Measurements from ENCODE around the gene SHC4. TPM values are rescaled to one million over a fixed set of nuclear protein-coding genes. Genes with fewer than 3 reads are reported as not detected.
"Not testable (repeated sequence)": the region's sequence is repeated elsewhere in the genome, so short reads cannot be mapped to it uniquely, and the experiment has no call there.

The SHC4 gene
- total RNA-seq, 1 experiment from 2014 or later: 1.9 TPM

- no peak for DNase-seq (ENCODE audit: low read depth)
Observed at GRCh38 chr15:48924528-48925393, 39.0 kb downstream of the SHC4 start.

- no peak for DNase-seq (ENCODE audit: low read depth)
Observed at GRCh38 chr15:48922046-48922445, 41.7 kb downstream of the SHC4 start.

- DNase-seq (ENCODE audit: low read depth): no peak
Observed at GRCh38 chr15:48916721-48917120, 47.0 kb downstream of the SHC4 start.

GRCh38 chr15:48915861-48916260 lies 47.9 kb downstream of the SHC4 start:
- no peak for DNase-seq (ENCODE audit: low read depth)

- no peak for DNase-seq (ENCODE audit: low read depth)
Observed at GRCh38 chr15:48914717-48915116, 49.0 kb downstream of the SHC4 start.

- DNase-seq (ENCODE audit: low read depth): no peak
Observed at GRCh38 chr15:48913141-48913540, 50.6 kb downstream of the SHC4 start.

- DNase-seq (ENCODE audit: low read depth): not testable (repeated sequence)
Observed at GRCh38 chr15:48910554-48910953, 53.2 kb downstream of the SHC4 start.

- DNase-seq (ENCODE audit: low read depth): not testable (repeated sequence)
Observed at GRCh38 chr15:48909313-48909712, 54.4 kb downstream of the SHC4 start.

- no peak for DNase-seq (ENCODE audit: low read depth)
Observed at GRCh38 chr15:48905847-48906246, 57.9 kb downstream of the SHC4 start.

GRCh38 chr15:48905216-48905615 lies 58.5 kb downstream of the SHC4 start:
- no peak for DNase-seq (ENCODE audit: low read depth)

GRCh38 chr15:48904758-48905157 lies 59.0 kb downstream of the SHC4 start:
- no peak for DNase-seq (ENCODE audit: low read depth)

GRCh38 chr15:48899793-48900192 lies 63.9 kb downstream of the SHC4 start:
- DNase-seq (ENCODE audit: low read depth): no peak

- no peak for DNase-seq (ENCODE audit: low read depth)
Observed at GRCh38 chr15:48898446-48898845, 65.3 kb downstream of the SHC4 start.

- no peak for DNase-seq (ENCODE audit: low read depth)
Observed at GRCh38 chr15:48898032-48898431, 65.7 kb downstream of the SHC4 start.

- DNase-seq (ENCODE audit: low read depth): peak; percentile 80
Observed at GRCh38 chr15:48896869-48897814, 66.6 kb downstream of the SHC4 start.

- no peak for DNase-seq (ENCODE audit: low read depth)
Observed at GRCh38 chr15:48893311-48893710, 70.4 kb downstream of the SHC4 start.

- DNase-seq (ENCODE audit: low read depth): peak; percentile 21
Observed at GRCh38 chr15:48891232-48891765, 72.4 kb downstream of the SHC4 start.

- DNase-seq (ENCODE audit: low read depth): peak; percentile 17
Observed at GRCh38 chr15:48890375-48890972, 73.2 kb downstream of the SHC4 start.

- no peak for DNase-seq (ENCODE audit: low read depth)
Observed at GRCh38 chr15:48889925-48890324, 73.8 kb downstream of the SHC4 start.

- no peak for DNase-seq (ENCODE audit: low read depth)
Observed at GRCh38 chr15:48888836-48889235, 74.9 kb downstream of the SHC4 start.

- DNase-seq (ENCODE audit: low read depth): no peak
Observed at GRCh38 chr15:48888191-48888590, 75.5 kb downstream of the SHC4 start.

GRCh38 chr15:48887144-48887543 lies 76.6 kb downstream of the SHC4 start:
- DNase-seq (ENCODE audit: low read depth): no peak

All from RPMI7951 (cell line).